NCI-H1092 treated with DMSO at 0.1 percent for 48 hours (cell line): ENCODE results near the gene SELENOF.

Experiments
- DNase-seq: peaks from one replicate; lab custom pipeline; 2025; lab: John Stamatoyannopoulos, UW

Gene SELENOF

DNA sequence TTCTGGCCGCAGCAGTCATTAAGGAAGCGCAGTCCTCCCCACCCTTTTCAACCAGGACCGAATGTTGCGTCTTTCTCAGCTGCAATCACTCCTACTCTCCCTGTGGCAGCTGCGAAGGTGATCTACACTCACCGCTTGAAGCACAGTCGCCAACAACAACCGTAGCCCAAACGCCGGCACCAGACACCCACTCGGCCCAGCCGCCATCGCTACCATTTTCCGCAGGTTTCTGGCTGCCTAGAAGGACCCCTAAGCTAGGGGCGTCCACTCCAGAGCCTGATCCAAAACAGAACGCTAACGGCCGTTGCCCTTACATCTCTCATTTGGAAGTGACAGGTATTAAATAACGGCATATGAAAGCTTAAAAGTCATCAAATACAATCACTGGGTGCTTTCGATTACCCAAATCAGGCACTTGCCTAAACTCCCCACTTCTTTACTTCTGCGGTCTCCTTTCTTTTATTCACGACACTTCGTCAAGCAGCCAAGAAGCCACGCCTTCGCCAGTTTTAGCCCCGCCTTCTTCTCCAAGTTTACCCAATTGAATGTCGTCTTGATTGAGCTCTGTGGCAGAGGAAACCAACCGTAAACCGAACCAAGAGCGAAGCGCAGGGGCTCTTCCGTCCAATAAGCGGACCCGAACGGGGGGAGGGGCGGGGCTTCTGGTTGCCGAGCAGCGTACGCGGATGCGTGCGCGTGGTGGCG lies at the start of gene SELENOF:
TSS of gene SELENOF (minus strand) at position 231 of the 705 bp plus-strand sequence. CDS start at position 216, 15 bp downstream.
- DNase-seq, result peak; percentile 100

DNA sequence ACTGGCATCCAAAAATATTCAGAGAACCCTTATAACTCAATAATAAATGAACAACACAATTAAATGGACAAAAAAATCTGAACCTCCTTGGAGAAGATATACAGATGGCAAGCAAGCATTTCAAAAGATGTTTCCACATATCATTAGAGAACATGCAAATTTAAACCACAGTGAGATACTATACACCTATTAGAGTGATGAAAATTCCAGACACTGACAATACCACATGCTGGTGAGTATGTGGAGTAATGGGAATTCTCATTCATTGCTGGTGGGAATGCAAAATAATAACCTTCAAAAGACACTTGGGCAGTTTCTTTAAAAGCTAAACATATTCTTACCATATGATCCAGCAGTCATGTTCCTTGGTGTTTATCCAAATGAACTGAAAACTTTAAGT lies 46.6 kb upstream of the SELENOF start:
- no peak for DNase-seq

DNA sequence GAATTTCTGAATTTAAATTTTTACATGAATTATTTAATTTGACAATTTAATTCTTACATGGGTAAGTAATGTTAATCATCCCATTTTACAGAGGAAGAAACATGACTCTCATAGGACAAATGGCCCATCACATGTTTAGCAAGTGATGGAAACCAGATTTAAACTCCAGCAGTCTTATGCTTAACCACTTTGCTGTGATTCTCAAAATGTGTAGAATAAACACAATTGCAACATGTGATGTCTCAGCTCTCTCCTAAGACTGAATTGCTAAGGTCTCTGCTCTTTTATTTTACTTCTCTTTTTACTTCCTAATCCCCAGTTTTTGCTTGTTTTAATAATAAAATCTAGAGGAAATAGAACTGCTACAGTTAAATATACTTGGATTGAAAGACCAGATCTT lies 43.3 kb upstream of the SELENOF start:
- DNase-seq, result no peak

DNA sequence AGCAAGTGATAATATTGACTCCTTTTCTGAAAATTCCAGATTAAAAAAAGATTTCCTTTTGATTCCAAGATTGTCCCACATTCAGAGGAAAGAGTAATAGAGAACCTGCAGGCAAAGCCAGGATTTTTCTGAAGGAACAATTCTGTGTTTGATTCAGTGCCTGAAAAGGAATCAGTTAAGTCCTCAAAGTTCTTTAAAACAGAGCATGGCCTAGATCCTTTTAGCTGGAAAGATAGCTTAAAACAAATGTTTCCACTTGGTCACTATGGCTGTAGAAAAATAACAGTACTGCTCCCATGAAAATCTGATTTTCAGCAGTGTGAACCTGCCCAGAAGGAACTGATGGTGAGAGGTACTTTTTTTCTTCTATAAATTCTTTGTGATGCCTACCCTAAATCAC lies 42.3 kb upstream of the SELENOF start:
- no peak for DNase-seq

DNA sequence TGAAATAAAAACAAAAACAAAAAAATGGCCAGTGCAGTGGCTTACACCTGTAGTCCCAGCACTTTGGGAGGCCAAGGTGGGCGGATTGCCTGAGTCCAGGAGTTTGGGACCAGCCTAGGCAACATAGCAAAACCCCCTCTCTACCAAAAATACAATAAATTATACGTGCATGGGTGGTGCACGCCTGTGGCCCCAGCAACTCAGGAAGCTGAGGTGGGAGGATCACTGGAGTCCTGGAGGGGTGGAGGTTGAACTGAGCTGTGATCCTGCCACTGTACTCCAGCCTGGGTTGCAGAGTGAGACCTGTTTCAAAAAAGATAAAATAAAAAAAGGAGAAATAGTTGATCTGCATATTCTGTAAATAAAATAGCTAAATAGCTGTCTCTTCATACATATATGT lies 41.8 kb upstream of the SELENOF start:
- DNase-seq, result no peak

DNA sequence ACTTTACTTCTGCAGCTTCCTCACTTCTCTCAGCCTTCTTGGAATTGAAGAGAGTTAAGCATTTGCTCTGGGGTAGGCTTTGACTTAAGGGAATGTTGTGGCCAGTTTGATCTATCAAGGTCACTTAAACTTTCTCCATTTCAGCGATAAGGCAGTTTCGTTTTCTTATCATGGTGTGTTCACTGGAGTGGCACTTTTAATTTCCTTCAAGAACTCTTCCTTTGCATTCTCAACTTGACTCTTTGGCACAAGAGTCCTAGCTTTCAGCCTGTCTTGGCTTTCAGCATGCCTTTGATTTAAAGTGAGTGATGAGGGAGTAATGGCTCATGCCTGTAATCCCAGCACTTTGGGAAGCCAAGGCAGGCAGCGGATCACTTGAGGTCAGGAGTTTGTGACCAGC lies 39.2 kb upstream of the SELENOF start:
- DNase-seq, result no peak

DNA sequence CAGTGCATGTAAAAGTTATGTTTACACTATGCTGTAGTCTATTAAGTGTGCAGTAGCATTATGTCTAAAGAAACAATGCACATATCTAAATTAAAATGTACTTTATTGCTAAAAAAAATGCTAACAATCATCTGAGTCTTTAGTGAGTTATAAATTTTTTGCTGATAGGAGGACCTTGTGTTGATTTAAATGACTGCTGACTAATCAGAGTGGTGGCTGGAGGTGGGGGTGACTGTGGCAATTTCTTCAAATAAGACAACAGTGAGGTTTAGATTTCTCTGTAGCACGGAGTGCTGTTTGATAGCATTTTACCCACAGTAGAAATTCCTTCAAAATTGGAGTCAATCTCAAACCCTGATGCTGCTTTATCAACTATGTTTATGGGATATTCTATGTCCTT lies 37.5 kb upstream of the SELENOF start:
- DNase-seq, result no peak

DNA sequence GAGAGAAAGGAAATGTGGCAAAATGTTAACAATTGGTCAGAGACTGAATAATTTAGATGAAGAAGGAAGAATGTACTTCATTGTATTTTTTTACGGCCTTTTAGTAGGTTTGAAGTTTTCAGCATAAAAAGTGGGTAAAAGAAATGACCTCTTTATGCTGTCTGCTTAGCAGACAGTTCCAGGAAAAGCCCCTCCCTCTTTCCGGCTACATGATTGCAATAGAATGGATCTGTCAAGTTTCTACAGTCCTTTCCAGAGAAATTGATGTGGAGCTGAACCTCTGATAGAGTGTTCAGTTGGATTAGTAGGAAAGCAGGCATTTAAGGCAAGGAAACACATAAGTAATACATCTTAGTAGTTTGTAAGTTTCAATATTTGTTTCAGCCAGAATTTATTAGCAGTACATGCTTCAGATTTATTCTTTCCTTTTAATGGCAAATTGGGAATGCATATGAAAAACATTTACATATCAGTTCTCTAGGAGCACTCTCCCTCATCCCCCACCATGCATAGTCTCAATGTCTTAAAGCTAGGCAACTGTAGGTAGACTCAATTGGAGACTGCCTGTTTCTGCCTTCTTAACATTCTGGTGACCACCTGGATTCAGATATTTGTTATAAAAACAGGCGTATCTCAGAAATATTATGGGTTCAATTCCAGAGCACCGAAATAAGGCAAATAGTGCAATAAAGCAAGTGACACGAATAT lies 36.9 kb upstream of the SELENOF start:
- no peak for DNase-seq

DNA sequence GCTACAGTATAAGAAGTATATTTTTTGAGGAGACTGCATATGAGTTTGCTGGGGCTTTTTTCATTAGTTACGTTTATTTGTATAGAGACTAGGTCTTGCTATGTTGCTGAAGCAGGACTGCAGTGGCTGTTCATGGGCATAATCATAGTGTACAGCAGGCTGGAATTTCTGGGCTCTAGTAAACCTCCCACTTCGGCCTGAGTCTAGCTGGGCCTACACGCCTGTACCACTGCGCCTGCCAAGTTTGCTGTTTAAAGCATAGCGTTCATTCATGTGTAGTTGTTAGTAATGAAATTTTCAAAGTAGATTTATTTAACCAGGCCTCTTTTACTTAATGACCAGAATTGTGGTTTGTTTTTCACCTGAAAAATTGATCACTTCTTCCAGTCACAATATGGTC lies 34.3 kb upstream of the SELENOF start:
- DNase-seq, result no peak

DNA sequence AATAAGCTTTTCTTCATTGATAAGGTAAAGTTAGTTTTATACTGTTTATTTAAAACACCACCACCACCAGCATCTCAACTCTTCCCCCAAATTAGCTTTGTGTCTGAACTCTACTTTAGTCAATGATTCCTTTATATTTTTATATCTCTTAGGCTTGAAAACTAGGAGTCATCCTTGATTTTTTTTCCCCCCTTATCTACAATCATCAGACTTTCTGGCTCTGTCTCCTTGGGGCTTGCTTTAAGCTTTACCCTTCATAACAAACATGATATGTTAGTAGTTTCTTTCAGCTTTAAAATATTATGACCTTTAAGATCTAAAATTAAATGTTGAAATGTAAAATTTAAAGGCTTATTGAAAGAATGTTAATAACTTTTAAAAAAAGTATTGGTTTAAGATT lies 28.8 kb upstream of the SELENOF start:
- no peak for DNase-seq

DNA sequence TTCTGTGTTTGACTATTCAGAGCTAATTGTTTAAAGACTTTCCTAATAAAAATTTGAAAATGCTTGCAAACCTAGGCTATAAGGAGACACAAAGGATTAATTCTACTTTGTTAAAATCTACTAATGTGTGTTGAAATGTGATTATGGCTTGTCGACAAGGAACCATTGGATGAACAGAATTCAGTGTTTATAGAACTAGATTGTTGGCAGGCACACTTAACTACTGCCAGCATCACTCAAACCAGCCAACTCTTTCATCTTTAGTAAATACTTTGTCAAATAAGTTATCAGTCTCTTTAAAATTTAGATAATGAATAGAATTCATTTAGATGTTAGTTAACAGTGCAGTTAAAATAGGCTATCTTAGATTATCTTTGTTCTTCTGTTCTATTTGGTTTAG lies 28.1 kb upstream of the SELENOF start:
- DNase-seq, result no peak

DNA sequence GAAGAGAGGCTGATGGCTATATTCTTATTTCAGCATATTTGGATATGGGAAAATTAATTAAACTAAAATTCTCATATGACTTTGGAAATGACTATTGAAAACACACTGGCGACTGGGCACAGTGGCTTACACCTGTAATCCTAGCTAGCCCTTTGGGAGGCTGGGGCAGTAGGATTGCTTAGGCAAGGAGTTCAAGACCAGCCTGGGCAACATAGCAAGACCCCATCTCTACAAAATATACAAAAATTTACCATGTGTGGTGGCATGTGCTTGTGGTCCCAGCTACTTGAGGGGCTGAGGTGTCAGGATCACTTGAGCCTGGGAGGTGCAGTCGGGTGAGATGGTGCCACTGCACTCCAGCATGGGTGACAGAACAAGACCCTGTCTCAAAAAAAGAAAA lies 26.7 kb upstream of the SELENOF start:
- no peak for DNase-seq

DNA sequence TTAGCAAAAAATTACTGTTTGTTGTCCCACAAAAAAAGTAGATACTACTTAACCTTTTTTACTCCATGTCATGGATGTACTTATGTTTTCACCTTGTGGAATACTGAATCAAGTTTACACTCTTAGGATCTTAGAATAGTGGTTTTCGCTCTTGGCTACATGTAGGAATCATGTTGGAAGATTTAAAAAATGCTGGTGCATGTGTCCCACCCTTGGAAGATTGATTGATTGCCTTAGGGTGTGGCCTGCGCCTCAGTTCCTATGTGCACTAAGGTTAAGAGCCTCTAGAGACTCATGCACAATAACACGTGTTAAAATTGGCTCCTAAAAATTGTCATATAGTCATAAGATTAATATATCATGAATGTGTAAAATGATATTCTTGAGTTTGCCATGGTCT lies 25.5 kb upstream of the SELENOF start:
- DNase-seq, result no peak

DNA sequence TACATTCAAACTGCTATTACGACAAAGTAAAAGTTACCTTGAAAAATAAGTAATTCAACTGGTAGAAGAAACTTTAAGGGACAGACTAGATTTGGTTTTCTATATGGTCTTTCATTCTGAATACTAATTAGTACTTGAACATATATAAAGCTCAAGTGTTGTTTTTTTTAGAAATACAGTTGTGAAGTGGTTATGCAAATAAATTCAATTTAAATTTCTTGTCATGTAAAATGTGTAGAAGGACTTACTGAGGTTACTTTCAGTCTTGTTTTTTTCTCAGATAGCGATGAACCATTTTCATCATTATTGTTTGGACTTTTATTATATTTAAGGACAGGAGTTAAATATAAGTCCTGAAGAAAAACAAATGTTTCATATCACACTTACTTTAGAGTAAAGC lies 24.9 kb upstream of the SELENOF start:
- no peak for DNase-seq

DNA sequence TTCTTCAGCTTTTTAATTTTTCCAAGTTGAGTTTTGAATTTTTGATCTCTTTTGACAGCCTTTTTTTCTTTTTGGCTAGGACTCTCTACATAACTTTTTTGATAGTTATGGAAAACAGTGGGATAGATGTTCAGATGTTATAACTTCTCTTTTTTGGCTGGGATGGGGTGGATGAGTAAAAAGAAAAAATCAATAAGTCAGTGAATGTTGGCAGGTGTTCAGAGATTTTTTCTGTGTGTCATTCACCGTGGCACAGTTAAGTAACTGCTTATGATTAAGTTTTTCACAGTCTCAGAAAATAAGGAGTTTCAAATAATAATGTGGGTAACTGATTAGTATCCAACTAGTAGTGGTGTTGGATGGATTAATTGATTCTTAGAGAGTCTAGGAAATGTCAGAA lies 24.5 kb upstream of the SELENOF start:
- no peak for DNase-seq

DNA sequence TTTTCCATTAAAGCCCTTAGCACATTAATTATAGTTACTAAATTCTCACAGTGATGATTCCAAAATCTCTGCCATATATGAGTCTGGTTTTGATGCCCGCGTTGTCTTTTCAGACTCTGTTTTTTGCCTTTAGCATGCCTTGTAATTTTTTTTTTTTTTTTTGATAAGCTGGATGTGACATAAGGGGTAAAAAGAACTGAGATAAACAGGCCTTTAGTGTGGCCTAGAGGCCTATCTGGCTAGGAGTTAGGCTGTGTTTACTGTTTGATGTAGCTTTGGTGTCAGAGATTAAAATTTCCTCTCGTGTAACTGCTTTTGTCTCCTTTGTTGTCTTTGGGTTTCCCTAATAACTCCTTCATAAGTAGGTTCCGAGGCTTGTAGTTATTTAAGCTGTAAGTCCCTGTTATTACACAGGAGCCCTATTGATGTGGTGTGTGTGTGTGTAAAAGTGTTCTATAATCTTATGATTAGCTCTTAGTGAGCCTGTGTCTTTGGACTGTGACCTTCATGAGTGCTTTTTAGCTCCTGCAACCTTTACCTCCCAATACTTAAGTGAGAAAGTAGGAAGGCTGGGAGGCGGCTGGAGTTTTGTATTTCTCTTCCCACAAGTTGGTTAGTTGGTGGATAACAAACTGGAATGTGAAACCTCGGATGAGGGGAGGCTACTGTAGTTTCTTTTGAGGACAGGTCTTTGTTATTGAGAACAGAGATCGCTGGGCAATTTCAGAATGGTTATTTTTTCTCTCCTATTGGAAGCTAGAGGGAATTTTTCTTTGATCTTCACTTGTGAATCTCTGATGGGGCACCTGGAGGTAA lies 19.8 kb upstream of the SELENOF start:
- no peak for DNase-seq

DNA sequence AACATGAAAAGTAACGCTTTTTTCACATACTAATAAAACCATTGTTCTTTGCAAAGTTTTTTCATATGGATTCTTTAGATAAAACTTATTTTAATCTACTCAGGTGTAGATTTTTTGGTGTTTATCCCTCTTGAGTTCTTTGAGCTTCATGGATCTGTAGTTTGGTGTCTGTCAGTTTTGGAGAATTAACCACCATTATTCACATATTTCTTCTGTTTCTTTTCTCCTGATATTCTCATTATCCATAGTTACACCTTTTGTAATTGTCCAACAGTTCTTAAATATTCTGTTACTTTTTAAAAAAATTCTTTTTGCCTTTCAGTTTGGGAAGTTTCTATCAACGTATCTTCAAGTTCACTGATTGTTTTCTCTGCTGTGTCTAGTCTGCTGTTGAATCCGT lies 19.1 kb upstream of the SELENOF start:
- DNase-seq, result no peak

DNA sequence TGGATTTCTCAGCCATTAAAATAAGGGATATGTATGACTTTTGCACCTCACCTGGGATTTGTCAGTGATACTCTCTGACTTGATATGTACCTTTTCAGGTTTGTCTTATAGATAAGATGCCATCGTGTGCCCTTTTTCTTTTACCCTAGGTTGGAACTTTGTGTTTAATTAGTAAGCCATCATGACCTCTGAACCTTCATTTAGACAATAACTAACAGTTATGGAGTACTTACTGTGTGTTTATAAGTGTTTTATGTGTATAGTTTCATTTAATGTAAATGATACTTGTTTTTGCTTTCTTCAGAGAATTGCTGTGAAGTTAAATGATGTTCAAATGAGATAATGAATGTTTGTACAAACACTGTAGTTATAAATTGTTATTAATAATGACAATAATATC lies 14.9 kb upstream of the SELENOF start:
- no peak for DNase-seq

DNA sequence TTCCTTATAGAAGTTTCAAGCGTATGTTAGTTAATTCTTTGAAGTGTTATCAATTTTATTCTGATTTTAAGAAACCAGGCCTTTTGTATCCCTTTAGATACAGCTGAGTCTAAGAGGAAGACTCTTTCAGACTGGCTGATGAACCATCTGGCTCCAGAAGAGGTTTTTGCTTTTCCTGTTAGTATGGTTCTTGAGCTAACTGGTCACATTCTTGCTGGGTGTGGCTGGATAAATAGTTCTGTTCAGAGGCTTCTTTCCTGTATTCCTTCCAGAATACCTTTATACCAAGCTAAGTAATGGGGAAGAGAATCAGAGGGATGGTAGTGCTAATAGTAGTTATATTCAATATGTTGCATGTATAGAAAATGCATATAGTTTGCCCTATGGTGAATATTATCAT lies 13.0 kb upstream of the SELENOF start:
- DNase-seq, result no peak

DNA sequence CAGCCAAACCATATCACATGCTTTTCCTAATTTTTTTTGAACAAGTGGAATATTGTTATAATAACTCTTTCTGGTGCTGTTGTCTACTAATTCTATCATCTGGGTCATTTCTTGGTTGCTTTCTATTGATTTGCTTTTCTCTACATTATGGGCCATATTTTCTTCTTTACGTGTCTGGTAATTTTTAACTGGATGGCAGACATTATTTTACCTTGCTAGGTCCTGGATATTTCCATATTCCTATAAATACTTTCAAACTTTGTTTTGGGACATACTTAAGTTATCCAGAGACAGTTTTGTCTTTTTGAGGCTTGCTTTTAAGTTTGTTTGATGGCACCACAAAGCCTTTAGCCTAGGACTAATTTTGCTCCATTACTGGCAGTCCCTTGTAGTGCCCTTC lies 11.8 kb upstream of the SELENOF start:
- no peak for DNase-seq

DNA sequence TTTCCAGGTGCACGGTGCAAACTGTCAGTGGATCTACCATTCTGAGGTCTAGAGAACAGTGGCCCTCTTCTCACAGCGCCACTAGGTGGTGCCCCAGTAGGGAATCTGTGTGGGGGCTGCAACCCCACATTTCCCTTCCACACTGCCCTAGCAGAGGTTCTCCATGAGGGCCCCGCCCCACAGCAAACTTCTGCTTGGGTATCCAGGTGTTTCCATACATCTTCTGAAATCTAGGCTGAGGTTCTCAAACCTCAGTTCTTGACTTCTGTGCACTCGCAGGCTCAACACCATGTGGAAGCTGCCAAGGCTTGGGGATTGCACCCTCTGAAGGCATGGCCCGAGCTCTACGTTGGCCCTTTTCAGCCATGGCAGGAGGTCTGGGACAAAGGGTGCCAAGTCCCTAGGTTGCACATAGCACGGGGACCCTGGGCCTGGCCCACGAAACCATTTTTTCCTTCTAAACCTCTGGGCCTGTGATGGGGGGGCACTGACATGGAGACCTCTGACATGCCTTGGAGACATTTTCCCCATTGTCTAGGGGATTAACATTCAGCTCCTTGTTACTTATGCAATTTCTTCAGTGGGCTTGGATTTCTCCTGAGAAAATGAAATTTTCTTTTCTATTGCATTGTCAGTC lies 10.5 kb upstream of the SELENOF start:
- DNase-seq, result no peak

DNA sequence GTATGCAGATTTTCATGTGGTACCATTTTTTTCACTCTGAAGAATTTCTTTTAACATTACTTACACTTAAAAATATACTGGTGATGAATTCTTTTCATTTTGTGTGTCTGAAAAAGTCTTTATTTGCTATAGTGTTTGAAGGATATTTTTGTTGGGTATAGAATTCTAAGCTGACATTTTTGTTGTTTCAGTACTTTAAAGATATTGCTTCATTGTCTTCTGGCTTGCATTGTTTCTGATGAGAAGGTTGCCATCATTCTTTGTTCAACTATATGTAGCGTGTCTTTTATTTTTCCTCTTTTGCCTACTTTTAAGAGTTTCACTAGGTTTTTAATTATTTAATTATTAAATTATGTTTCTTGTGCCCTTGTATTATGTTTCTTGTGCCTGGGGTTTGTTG lies 8.5 kb upstream of the SELENOF start:
- DNase-seq, result no peak

DNA sequence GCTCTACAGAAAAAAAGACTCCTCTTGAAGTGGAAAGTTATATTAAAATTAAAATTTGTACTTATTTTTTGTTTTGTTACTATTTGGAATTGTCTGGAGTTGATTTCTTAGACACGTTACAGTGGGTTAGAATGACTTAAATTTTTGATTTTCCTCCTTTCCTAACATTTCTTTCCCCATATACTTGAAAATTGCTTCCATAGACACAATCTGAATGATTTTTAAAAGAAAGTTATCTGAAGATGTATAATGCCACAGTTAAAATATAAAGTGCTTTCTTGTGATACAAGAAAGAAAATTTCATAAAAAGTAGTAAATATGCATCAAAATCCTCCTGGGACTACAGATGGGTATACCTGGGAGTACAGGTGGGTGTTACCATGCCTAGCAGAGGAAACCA lies 2.8 kb upstream of the SELENOF start:
- no peak for DNase-seq
